HG03060 (cell line): ENCODE data around the gene WHRN.
A peak's percentile ranks its signal among the peaks of the same experiment; 100 is the strongest.

Experiments
- ATAC-seq: cut with Tn5 transposase; IDR thresholded peaks from one replicate; pipeline ENCODE4 v1.9.1; 2021; ENCODE audit warnings: low read depth, moderate number of reproducible peaks; ENCODE audit not compliant: unreplicated experiment

The WHRN gene

GRCh38 chr9:114386886-114387679, 118.2 kb downstream of the WHRN start:
- no peak for ATAC-seq

- ATAC-seq = no peak
Measured at GRCh38 chr9:114386361-114386885, 118.8 kb downstream of the WHRN start.

- peak; percentile 86 for ATAC-seq
Measured at GRCh38 chr9:114385397-114386181, 119.7 kb downstream of the WHRN start.

GRCh38 chr9:114384836-114385396, 120.4 kb downstream of the WHRN start:
- ATAC-seq = no peak

GRCh38 chr9:114384341-114384740, 120.9 kb downstream of the WHRN start:
- no peak for ATAC-seq

GRCh38 chr9:114383521-114384231, 121.6 kb downstream of the WHRN start:
- no peak for ATAC-seq

GRCh38 chr9:114382699-114383520, 122.4 kb downstream of the WHRN start:
- no peak for ATAC-seq

GRCh38 chr9:114378883-114379282, 126.4 kb downstream of the WHRN start:
- no peak for ATAC-seq

- ATAC-seq = no peak
Measured at GRCh38 chr9:114378016-114378415, 127.3 kb downstream of the WHRN start.

GRCh38 chr9:114376586-114377445, 128.5 kb downstream of the WHRN start:
- no peak for ATAC-seq

GRCh38 chr9:114375386-114376175, 129.7 kb downstream of the WHRN start:
- no peak for ATAC-seq

- no peak for ATAC-seq
Measured at GRCh38 chr9:114374936-114375335, 130.3 kb downstream of the WHRN start.

GRCh38 chr9:114373960-114374730, 131.1 kb downstream of the WHRN start:
- no peak for ATAC-seq

- ATAC-seq = peak; percentile 68
Measured at GRCh38 chr9:114372921-114373448, 132.3 kb downstream of the WHRN start.

GRCh38 chr9:114371973-114372917, 133.0 kb downstream of the WHRN start:
- ATAC-seq = no peak

- ATAC-seq = no peak
Measured at GRCh38 chr9:114371343-114371944, 133.8 kb downstream of the WHRN start.
